GM18858 (cell line): ENCODE measurements around the gene EML4.
"Not testable (repeated sequence)": the region's sequence is repeated elsewhere in the genome, so short reads cannot be mapped to it uniquely, and the experiment has no call there.

Source experiments
- ATAC-seq: cut with Tn5 transposase; IDR thresholded peaks from one replicate; pipeline ENCODE4 v1.9.1; 2021; ENCODE audit not compliant: unreplicated experiment

EML4 gene

GRCh38 chr2:42371611-42372473 lies 202.7 kb downstream of the EML4 start:
- ATAC-seq = no peak

GRCh38 chr2:42372474-42373200 lies 203.5 kb downstream of the EML4 start:
- ATAC-seq = no peak

- no peak for ATAC-seq
These were observed 207.6 kb downstream of the EML4 start for GRCh38 chr2:42376758-42377157.

GRCh38 chr2:42378415-42378814 lies 209.3 kb downstream of the EML4 start:
- ATAC-seq = no peak

- ATAC-seq = not testable (repeated sequence)
These were observed 210.9 kb downstream of the EML4 start for GRCh38 chr2:42380026-42380425.

DNA sequence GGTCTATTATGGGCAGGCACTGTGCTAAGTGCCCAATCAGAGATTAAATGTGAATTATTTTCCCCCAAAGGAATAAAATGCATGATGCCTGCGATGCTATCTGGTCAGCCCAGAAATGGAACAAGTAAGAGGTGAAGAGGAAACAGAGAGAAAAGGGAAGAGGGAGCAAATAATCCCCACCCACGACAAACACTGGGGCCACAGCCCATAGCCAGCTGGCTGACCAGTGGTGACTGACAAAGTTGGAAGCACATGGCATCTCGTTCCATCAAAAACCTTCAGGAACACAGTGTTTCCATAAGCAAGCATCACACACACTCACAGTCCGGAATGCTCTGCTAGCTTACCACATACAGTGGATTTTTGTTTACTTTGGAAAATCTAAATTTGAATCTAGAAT lies 213.0 kb downstream of the EML4 start:
- no peak for ATAC-seq
